Middle frontal gyrus (tissue), 1 donor: Measurements from ENCODE around the gene LDLRAD3.

ENCODE experiments used
- DNase-seq: peaks from one replicate; pipeline ENCODE4 v3.0.0-alpha.2; 2015; ENCODE audit warnings: low spot score; ENCODE audit errors: extremely low spot score

LDLRAD3 gene

GRCh38 chr11:36196411-36196998 lies 252.6 kb downstream of the LDLRAD3 start:
- DNase-seq = no peak

GRCh38 chr11:36201411-36201810 lies 257.5 kb downstream of the LDLRAD3 start:
- DNase-seq = no peak

- no peak for DNase-seq
Observed at GRCh38 chr11:36205536-36205935, 261.7 kb downstream of the LDLRAD3 start.

DNA sequence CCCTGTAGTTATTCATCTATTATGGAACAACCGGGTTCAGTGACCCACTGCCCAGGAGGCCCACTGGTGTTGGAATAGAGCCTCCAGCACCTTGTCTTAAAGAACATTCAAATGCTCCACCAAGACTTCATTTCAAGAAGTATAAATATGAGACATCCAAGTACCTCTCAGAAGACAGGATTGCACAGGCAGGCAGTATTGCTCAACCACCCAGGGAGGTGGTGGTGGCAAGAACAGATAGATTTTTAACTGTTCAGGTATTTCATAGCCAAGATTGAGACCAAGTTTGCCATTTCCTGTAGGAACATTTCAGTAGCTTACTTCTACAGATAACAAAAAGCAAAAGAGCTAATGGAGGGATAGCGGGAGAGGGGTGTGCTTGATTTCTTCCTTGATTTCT lies 266.7 kb downstream of the LDLRAD3 start:
- no peak for DNase-seq

- no peak for DNase-seq
Observed at GRCh38 chr11:36211761-36212430, 268.0 kb downstream of the LDLRAD3 start.

DNA sequence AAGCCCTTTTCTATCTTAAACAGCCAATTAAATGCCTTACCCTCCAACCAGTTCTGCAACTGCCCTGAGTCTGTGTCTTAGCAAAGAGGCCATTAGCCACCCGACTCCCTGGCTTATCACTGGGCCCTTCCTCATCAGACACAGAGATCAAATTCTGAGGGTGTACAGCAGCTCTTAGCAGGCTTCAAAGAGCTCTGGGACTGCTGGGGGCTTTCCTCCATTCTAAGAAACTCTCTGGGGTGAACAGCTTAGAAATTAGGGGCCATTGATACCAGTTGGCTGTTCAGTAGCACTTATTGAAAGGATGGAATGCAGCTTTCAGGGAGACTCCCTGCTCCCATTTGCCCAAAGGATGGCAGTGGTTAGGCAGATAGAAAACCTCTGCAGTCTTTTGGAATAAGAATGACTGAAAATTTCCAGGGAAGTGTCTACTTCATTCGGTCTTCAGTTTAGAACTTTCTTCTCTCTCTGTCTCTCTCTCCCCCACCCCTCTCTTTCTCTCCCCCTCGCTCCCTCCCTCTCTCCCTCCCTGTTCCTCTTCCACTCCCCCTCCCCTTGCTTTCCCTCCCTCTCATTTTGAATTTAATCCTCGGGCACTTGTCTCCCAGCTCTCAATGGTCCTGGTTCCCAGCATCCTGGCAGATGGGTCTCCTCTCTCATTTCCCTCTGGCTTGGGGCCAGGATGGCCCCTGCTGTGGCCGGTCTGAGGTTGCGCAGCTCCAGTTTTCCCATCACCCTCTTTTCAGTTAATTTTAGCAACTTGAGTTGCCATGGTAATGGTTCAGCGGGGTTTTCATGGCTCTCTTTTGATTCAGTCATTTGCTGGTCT lies 268.9 kb downstream of the LDLRAD3 start:
- peak; percentile 40 for DNase-seq

GRCh38 chr11:36213393-36213840 lies 269.6 kb downstream of the LDLRAD3 start:
- no peak for DNase-seq

DNA sequence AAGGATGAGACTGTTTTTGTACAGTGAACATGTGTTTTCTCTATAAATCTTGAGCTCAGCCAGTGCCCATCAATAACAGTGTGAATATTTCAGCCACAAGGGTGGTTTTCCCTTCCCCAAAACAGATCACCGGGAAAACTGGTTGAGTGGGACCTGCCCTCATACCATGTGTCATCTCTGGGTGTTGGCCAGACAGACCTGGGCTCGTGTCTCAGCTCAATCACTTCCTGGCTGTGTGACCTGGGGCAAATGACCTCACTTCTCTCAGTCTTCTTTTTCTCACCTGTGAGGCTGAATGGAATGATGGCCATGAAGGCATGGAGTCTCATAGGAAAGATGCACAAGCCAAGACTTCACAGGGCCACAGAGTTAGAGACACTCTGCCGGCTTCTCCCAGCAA lies 270.6 kb downstream of the LDLRAD3 start:
- no peak for DNase-seq

- DNase-seq = no peak
Observed at GRCh38 chr11:36214976-36215692, 271.3 kb downstream of the LDLRAD3 start.

- DNase-seq = no peak
Observed at GRCh38 chr11:36215693-36216060, 271.8 kb downstream of the LDLRAD3 start.

DNA sequence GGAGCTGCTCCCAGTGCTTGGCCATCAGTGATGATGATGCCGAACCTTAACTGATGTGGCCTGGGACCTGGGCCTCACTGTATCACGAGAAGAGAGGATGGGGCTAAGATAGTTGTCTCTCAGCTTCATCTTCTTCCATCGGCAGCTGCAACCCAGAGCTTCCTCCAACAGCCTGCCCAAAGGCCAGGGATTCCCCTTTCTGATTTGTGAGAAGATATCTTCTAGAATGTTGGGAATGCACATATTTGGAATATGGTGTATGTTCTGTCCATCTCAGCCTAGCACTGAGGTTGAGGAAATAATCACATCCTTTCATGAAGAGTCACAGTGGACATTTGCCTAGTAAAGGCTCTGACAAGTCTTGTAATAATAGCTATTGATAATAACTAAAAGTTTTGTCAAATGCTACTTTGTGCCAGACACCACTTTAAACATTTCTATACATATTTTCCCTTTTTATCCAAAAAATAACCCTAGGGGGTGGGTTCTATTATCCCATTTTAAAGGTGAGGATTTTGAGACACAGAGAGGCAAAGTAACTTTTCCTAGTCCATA lies 272.3 kb downstream of the LDLRAD3 start:
- no peak for DNase-seq

GRCh38 chr11:36218283-36218921 lies 274.5 kb downstream of the LDLRAD3 start:
- DNase-seq = no peak

DNA sequence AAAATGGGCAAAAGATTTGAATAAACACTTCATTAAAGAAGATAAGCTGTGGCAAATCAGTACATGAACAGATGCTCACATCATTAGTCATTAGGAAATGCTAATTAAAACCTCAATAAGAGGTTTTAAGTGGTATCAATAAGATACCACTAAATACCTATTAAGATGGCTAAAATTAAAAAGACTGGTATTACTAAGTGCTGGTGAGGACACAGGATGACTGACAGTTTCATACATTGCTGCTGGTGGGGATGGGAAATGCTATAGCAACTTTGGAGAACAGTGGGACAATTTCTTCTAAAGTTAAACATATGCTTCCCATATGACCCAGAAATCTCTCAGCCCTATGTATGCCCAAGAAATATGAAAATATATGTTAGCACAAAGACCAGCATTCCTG lies 276.1 kb downstream of the LDLRAD3 start:
- no peak for DNase-seq

DNA sequence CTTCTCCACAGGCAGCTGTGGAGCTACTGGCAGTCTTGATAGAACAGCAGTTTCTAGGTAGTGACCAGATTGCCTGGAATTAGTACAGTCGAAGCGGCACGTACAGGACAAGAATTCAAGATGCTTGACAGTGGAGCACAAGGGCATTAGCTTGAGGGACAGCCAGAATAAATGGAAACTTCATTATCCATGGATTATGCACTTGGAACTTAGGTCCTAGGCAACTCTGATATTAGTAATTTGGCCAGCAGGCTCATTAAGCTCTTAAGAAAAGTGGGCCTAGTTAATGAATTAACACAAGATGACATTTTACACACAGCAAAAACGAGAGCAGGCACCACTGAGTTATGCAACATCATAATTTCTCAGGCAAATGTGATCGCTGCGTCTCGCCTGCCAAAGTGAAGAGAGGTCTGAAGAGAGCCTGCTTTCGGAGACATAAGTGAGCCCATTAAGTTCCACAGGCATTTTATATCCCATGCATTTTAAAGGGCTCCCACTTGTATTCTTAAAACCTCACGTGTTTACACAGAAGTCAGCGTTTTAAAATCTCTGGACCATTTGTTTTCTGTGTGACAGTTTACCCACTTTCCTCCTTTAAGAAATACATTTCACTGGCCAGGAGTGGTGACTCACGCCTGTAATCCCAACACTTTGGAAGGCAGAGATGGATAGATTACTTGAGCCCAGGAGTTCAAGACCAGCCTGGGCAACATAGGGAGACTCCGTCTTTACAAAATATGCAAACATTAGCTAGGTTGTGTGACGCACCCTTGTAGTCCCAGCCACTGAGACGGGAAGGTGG lies 279.2 kb downstream of the LDLRAD3 start:
- DNase-seq = no peak

- DNase-seq = no peak
Observed at GRCh38 chr11:36224209-36224882, 280.5 kb downstream of the LDLRAD3 start.

DNA sequence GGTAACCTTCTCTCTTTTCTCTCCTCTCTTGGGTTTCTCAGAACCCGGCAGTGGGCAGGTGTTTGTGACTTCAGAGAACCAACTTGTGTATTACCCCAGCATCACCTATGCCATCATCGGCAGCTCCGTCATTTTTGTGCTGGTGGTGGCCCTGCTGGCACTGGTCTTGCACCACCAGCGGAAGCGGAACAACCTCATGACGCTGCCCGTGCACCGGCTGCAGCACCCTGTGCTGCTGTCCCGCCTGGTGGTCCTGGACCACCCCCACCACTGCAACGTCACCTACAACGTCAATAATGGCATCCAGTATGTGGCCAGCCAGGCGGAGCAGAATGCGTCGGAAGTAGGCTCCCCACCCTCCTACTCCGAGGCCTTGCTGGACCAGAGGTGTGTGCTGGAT lies 283.2 kb downstream of the LDLRAD3 start:
- no peak for DNase-seq

DNA sequence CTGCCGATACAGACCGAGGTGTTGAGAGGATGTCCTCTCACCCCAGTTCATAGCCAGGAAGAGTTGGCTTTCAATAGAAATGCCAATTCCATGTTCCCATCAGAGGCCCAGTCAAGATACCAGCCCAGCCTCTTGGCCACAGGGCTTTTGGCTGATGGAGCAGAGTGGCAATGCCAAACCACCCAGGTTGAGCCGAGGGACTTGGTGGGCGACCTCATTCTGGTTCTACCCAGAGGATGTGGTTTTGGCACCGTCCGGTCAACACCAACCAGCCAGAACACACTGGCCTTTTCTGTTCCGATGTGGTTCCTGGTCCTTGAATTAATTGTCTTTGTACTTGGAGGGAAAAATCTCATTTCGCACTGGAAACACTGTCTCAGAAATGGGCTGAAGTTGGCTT lies 284.8 kb downstream of the LDLRAD3 start:
- no peak for DNase-seq

- DNase-seq = no peak
Observed at GRCh38 chr11:36229091-36229705, 285.3 kb downstream of the LDLRAD3 start.
